Gastrocnemius medialis (tissue), 4 donors: ENCODE results near the gene ATG4D.
"Not testable (repeated sequence)": the region's sequence is repeated elsewhere in the genome, so short reads cannot be mapped to it uniquely, and the experiment has no call there.

Experiments used
- POLR2A ChIP-seq, 2 donors: fragments of 450-650 bp; IDR thresholded peaks; one replicate each; pipeline ENCODE4 v1.6.1; 2017; ENCODE audit warnings: antibody characterized with exemption in 2 of 2, mild to moderate bottlenecking in 2 of 2, moderate library complexity in 2 of 2
- TF ChIP-seq, protein P1 (sequence below), 5 experiments: fragments of 450-650 bp in 3 of 5; fragments of 200-600 bp in 2 of 5; sonication (generic) in 2 of 5; IDR thresholded peaks in 4 of 5; conservative IDR thresholded peaks in 1 of 5; 1 replicate in 4 of 5; 2 replicates in 1 of 5; pipeline ENCODE4 v1.5.1; 2016 to 2019; ENCODE audit warnings: antibody characterized with exemption in 5 of 5, mild to moderate bottlenecking in 3 of 5, moderate library complexity in 3 of 5

GRCh38 chr19:10526887-10527286 is 16.8 kb upstream of the ATG4D start:
- TF ChIP-seq POLR2A (IDR thresholded peaks at IDR 0.05), result not testable (repeated sequence)
- TF ChIP-seq, protein P1, sequence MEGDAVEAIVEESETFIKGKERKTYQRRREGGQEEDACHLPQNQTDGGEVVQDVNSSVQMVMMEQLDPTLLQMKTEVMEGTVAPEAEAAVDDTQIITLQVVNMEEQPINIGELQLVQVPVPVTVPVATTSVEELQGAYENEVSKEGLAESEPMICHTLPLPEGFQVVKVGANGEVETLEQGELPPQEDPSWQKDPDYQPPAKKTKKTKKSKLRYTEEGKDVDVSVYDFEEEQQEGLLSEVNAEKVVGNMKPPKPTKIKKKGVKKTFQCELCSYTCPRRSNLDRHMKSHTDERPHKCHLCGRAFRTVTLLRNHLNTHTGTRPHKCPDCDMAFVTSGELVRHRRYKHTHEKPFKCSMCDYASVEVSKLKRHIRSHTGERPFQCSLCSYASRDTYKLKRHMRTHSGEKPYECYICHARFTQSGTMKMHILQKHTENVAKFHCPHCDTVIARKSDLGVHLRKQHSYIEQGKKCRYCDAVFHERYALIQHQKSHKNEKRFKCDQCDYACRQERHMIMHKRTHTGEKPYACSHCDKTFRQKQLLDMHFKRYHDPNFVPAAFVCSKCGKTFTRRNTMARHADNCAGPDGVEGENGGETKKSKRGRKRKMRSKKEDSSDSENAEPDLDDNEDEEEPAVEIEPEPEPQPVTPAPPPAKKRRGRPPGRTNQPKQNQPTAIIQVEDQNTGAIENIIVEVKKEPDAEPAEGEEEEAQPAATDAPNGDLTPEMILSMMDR (IDR thresholded peaks at IDR 0.05 in 4 of 5, conservative IDR thresholded peaks at IDR 0.05 in 1 of 5), result not testable (repeated sequence)
